GM12892 (cell line): ENCODE results near the gene ZNF343.
"Not testable (repeated sequence)": the region's sequence is repeated elsewhere in the genome, so short reads cannot be mapped to it uniquely, and the experiment has no call there.

ENCODE experiments used
- DNase-seq: peaks from one replicate; pipeline ENCODE4 v3.0.0; 2011; ENCODE audit not compliant: insufficient read length
- FAIRE-seq: peaks from 2 replicates; lab custom pipeline; 2011; peaks lifted over from hg19 to GRCh38; lab: Jason Lieb, UNC
- POLR2A ChIP-seq: IDR thresholded peaks from 2 replicates; pipeline ENCODE4 v1.6.1; 2011; ENCODE audit warnings: low read depth, low read length, control low read depth
- POLR2AphosphoS5 ChIP-seq: IDR thresholded peaks from 2 replicates; pipeline ENCODE4 v1.6.1; 2011; ENCODE audit warnings: low read depth, low read length, control low read depth
- TAF1 ChIP-seq: IDR thresholded peaks from 2 replicates; pipeline ENCODE4 v1.6.1; 2011; ENCODE audit warnings: low read depth, mild to moderate bottlenecking, control low read depth, low read length, borderline replicate concordance

The ZNF343 gene

DNA sequence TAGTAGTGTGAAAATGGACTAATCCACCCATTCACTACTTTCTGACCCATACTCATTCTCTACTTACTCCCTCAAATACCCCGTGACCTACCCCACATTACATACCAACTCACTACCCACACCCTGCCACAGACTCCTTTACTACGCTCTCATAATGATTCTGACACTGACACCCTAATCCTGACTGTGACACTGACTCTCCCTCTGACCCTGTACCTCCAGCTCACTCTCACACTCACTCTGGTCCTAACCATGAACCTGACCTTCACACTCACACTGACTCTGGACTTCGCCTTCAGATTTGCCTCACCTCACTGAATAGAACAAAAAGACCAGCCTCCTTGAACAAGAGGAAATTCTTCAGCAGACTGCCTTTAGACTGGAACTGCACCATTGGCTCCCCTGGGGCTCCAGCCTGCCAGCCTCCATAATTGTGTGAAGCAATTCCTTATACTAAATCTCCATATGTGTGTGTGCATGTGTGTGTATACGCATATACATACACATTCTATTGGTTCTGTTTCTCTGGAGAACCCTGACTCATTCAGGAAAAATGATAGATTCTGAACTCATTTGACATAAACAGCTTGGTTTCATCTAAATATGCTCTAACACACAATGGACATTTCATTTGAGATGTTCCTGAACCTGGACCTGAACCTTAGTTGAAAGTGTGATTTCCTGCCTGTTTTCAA is 10.5 kb upstream of the ZNF343 start:
- no peak for DNase-seq
- no peak for FAIRE-seq
- TF ChIP-seq POLR2AphosphoS5 (no peak), POLR2A (no peak), TAF1 (no peak)

DNA sequence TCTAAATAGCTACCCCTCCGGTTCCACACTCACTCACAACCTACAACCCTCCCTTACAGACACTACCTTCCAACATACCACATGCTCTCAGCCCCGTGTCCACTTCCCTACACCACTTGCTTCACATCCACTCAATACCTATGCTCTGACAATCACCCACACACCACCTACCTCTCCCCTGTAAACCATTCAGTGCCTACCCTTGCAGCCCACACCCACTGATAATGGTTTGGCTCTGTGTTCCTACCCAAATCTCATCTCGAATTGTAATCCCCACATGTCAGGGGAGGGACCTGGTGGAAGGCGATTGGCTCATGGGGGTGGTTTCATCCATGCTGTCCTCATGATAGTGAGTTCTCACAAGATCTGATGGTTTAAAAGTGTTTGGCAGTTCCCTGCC is 9.8 kb upstream of the ZNF343 start:
- no peak for DNase-seq
- no peak for FAIRE-seq
- TF ChIP-seq POLR2AphosphoS5, result no peak
- no peak for TF ChIP-seq TAF1
- TF ChIP-seq POLR2A, result no peak

DNA sequence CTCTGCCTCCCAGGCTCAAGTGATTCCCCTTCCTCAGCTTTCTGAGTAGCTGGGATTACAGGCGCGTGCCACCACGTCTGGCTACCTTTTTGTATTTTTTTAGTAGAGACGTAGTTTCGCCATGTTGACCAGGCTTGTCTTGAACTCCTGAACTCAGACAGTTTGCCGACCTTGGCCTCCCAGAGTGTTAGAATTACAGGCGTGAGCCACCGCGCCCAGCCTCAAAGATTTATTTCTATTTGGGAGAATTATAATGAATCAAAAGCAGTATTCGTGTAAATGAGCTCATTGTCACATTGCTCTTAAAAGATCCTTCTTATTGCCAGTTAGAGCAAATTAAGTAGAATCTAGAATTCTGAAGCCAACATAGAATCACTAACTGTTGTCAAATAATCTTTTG is 9.4 kb upstream of the ZNF343 start:
- no peak for TF ChIP-seq POLR2AphosphoS5
- no peak for TF ChIP-seq POLR2A
- TF ChIP-seq TAF1, result no peak
- FAIRE-seq, result no peak
- DNase-seq, result no peak

DNA sequence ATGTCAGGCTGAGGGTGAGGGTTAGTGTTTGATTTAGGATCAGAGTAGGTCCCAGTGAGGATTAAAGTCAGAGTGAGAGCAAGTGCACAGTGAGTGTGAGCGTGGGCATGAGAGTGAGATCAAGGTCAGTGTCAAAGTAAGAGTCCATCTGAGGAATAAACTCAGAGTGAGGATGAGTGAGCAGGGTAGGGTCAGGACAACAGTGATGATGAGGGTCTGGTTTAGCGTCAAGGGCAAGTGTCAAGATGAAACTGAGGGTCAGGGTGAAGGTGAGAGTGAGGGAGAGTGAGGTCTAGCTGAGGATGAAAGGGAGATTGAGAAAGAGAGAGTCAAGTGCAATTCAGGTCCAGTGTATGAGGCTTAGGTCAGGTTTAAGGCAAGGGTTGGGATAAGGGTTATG is 7.7 kb upstream of the ZNF343 start:
- no peak for TF ChIP-seq TAF1
- FAIRE-seq (no peak), DNase-seq (no peak)

DNA sequence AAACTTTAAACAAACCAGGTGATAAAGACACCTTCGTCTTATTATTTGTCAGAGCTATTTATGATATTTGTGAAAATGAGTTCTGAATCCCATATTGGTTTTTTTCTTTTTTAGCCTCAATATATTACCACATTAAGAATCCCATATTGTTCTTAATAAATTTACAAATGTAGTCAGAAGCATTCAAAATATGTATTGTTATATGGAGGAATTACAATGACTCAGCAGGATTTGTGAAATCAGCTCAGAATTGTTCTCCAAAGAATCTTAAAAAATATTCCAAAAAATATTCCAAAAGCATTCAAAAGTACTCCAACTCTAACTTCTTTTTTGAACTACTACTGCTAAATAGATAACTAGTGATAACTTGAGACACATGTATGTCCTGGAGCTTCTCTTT is 6.5 kb upstream of the ZNF343 start:
- no peak for DNase-seq
- no peak for FAIRE-seq
- TF ChIP-seq POLR2A (no peak), POLR2AphosphoS5 (no peak), TAF1 (no peak)

DNA sequence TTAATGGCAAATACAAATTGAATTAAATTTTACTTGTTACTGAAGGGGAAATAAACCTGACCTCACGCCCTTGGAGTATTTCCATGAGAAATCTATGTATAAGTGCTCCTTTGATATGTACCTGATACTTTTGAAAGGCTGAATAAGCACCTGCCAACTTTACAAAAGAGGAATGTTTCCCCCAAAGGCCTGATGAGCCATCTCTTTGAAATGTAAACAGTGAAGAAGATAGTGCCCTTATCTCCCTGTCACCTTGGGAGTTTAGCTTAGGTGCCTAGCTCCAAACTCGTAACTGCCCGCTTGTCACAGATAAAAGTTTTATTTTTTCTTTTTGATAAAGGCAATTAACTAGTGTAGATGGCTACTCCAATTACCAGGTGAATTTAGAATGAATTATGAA is 1.1 kb upstream of the ZNF343 start:
- TF ChIP-seq TAF1, result no peak
- no peak for TF ChIP-seq POLR2A
- no peak for TF ChIP-seq POLR2AphosphoS5
- no peak for DNase-seq
- FAIRE-seq, result no peak

DNA sequence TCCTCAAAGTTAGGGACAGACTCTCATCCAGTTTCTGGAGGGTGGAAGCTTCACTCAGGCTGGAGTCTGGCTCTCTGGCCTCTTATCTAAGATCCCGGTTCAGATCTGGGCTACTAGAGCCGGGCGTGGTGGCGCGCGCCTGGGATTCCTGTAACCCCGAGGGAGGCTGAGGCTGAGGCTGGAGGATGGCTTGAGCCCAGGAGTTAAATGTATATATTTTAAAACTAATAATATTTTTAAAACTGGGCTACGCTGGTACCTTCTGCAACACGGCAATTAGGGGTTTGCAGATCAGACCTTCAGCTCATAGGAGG is 710 bp upstream of the ZNF343 start:
- FAIRE-seq, result no peak
- no peak for DNase-seq
- TF ChIP-seq POLR2AphosphoS5, result no peak
- no peak for TF ChIP-seq TAF1

DNA sequence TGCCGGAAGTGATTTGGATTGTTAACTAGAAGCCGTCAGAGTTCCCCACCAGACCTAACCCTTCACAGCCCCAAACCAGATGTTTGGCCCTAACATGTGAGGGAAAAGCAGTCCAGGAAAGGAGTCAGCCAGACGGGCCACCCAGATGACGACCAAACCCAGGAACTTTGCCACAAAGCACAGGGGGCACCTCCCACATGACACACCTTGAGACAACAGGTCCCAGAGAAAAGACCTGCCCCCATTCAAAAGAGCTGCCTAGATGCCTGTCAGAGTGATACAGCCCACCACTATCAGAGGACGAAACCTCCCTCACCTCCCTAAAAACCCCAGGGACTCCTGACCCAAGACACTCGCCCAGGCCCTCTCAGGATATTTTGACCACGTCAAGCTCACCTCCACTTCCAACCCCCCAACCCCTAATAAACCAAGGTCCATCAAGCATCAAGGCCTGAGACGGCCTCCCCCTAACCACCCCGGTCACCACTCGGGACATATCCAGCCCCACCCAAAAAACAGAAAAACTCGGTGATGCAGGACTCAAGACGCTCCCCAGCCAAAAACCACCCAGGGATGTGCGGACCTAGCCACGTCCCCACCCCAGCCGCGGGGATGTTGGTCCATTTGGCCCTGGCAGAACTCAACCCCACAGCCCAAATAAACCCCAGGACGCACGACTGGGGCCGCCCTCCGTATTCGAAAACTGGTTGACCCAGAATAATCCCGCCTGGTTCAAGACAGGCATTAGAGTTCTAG is 662 bp downstream of the ZNF343 start:
- DNase-seq (no peak), FAIRE-seq (no peak)
- TF ChIP-seq POLR2A, result no peak
- TF ChIP-seq TAF1, result no peak
- no peak for TF ChIP-seq POLR2AphosphoS5

DNA sequence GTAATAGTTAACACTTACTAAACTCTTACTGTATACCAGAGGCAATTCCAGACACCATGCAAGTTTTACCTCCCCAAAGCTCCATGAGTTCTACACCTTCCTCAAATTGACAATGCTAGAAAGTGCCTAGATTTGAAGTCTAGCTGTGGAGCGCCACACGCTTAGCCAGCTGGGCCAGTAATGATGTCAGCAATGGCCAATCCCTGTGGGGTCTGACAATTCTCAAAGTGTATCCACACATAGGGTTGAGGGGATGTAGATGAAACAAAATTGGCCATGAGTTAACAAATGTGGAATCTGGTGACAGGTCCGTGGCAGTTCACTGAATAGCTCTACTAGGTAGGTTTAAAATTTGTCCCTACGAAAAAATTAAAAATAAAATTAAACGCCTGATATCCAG is 1.3 kb downstream of the ZNF343 start:
- FAIRE-seq, result no peak
- TF ChIP-seq TAF1, result no peak
- no peak for TF ChIP-seq POLR2A
- no peak for TF ChIP-seq POLR2AphosphoS5
- no peak for DNase-seq

DNA sequence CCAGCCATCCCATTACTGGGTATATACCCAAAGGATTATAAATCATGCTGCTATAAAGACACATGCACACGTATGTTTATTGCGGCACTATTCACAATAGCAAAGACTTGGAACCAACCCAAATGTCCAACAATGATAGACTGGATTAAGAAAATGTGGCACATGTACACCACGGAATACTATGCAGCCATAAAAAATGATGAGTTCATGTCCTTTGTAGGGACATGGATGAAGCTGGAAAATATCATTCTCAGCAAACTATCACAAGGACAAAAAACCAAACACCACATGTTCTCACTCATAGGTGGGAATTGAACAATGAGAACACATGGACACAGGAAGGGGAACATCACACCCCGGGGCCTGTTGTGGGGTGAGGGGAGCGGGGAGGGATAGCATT is 2.3 kb downstream of the ZNF343 start:
- DNase-seq, FAIRE-seq: not testable (repeated sequence)

DNA sequence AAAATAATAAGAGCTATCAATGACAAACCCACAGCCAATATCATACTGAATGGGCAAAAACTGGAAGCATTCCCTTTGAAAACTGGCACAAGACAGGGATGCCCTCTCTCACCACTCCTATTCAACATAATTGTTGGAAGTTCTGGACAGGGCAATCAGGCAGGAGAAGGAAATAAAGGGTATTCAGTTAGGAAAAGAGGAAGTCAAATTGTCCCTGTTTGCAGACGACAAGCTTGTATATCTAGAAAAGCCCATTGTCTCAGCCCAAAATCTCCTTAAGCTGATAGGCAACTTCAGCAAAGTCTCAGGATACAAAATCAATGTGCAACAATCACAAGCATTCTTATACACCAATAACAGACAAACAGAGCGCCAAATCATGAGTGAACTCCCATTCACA is 3.9 kb downstream of the ZNF343 start:
- not testable (repeated sequence) for DNase-seq, FAIRE-seq

DNA sequence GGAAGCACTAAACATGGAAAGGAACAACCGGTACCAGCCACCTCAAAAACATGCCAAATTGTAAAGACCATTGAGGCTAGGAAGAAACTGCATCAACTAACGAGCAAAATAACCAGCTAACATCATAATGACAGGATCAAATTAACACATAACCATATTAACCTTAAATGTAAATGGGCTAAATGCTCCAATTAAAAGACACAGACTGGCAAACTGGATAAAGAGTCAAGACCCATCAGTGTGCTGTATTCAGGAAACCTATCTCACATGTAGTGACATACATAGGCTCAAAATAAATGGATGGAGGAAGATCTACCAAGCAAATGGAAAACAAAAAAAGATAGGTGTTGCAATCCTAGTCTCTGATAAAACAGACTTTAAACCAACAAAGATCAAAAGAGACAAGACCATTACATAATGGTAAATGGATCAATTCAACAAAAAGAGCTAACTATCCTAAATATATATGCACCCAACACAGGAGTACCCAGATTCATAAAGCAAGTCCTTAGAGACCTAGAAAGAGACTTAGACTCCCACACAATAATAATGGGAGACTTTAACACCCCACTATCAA is 5.8 kb downstream of the ZNF343 start:
- not testable (repeated sequence) for FAIRE-seq, DNase-seq

DNA sequence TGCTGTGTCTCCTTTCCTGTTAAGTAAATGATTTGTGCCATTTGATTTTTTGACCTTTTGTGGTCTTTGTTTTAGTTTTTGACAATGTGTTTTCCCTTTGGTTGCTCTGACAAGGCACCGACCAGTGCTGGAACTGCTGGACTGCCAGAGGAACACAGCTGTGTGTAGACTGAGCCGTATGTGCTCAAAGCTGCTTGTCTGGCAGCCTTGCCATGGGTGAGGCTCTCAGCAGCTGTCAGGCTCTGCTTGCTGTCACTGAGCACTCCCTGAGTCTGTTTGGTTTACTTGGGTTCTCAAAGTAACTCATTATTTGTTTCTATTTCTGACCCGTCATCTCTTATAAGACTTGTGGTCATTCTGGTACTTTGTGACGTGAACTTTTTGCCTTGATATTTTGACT is 23.1 kb downstream of the ZNF343 start:
- no peak for FAIRE-seq
- DNase-seq, result no peak
- no peak for TF ChIP-seq POLR2A
- TF ChIP-seq POLR2AphosphoS5, result no peak
- no peak for TF ChIP-seq TAF1
